ENCODE measurements around the gene ABCC10. TPM values are rescaled to one million over a fixed set of nuclear protein-coding genes. Genes with fewer than 3 reads are reported as not detected.
A peak's percentile ranks its signal among the peaks of the same experiment; 100 is the strongest.
"Not testable (repeated sequence)": the region's sequence is repeated elsewhere in the genome, so short reads cannot be mapped to it uniquely, and the experiment has no call there.

ABCC10 gene
- total RNA-seq, 4 donors from 2014 or later, result 10.8 to 23.9 (median 19.3) TPM

DNA sequence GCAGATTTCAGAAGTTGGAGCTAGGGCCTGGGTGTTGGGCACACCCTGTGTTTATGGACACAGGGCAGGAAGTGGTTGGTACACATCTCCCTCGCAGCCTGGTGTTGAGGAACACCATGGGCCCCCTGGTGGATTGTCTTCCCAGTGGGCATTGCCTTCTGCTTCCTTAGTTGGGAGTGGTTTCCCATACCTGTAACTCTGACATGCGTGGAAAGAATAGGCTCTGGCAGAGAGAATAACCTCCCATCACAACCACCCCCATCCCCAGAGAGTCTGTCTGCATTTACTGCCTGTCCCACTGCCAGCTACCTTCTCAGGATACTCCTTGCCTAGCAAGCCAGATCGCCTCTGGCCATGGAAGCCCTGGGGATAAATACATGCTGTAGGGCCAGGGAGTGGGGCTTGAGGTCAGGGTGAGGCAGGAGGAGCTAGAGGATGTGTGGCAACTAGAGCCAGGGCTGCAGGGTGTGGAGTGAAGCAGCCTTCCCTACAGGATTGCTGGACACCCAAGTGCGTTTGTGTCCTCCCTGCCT, 68.1 kb downstream of the ABCC10 start:
- H3K27ac ChIP-seq, result peak overlapping the region; percentile 8 to 75 (median 64)
- no peak for DNase-seq
- WGBS, 2 donors, result 24 to 27% methylated on average over 2 to 3 of the region's 4 CpGs
- no peaks in the 10 kb centered on the region for H3K9me3 ChIP-seq
- no peak overlapping the region for H3K4me3 ChIP-seq
- peaks cover 18 to 52% (median 21%) of the 10 kb centered on the region in 3 donors for H3K4me1 ChIP-seq
- peaks cover 0 to 33% (median 0%) of the 10 kb centered on the region in 4 donors for H3K27me3 ChIP-seq
- intact Hi-C loops (cut with DNase I), result loop anchor here (5.0 kb wide), 1 partner anchor 43 kb away; no protein-coding TSS in a partner anchor
- TF ChIP-seq, protein P1, sequence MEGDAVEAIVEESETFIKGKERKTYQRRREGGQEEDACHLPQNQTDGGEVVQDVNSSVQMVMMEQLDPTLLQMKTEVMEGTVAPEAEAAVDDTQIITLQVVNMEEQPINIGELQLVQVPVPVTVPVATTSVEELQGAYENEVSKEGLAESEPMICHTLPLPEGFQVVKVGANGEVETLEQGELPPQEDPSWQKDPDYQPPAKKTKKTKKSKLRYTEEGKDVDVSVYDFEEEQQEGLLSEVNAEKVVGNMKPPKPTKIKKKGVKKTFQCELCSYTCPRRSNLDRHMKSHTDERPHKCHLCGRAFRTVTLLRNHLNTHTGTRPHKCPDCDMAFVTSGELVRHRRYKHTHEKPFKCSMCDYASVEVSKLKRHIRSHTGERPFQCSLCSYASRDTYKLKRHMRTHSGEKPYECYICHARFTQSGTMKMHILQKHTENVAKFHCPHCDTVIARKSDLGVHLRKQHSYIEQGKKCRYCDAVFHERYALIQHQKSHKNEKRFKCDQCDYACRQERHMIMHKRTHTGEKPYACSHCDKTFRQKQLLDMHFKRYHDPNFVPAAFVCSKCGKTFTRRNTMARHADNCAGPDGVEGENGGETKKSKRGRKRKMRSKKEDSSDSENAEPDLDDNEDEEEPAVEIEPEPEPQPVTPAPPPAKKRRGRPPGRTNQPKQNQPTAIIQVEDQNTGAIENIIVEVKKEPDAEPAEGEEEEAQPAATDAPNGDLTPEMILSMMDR (IDR thresholded peaks at IDR 0.05), result peak in 1 of 6 experiments; percentile 28
- TF ChIP-seq POLR2A (IDR thresholded peaks at IDR 0.05), result no peak
- H3K36me3 ChIP-seq, result peaks cover 14 to 34% (median 22%) of the 10 kb centered on the region in 3 donors

DNA sequence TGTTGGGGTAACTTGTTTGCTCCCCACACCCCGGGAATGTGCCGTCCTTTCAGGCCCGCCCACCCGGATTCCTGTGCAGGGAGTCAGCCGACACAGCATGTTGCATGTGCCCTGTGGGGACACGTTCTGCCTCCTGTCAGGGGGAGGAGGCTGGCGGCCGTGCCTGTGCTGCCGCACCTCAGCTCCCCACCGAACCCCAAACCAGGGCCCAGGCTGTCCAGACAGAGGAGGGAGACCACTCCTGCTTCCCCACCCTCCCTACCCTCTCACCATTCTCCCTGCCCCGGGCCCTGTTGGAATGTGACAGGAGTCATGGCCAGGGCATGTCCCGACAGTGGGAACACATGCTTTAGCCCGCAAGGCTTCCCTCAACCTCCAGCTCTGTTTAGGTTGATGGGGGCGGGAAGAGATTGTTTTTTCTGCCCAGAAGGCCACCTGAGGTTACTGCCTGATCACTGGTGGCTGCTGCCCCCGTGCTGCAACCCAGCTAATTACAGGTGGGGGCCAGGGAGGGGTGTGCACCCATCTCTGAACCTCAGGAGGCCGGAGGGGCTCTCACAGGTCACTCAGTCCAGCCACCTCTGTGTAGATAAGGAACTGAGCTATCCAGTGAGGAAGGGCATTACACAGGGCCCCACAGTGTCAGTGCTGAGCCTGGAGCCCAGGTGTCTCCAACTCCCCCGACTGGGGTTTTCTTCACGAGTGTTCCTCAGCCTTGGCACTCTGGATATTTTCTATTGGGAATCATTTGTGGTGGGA, 69.2 kb downstream of the ABCC10 start:
- intact Hi-C loops (cut with DNase I), result loop anchor here (5.0 kb wide), 1 partner anchor 44 kb away; no protein-coding TSS in a partner anchor
- 24 to 61% methylated on average over 2 to 6 of the region's 18 CpGs for WGBS, 2 donors
- peaks cover 0 to 33% (median 0%) of the 10 kb centered on the region in 4 donors for H3K27me3 ChIP-seq
- peaks cover 18 to 52% (median 23%) of the 10 kb centered on the region in 3 donors for H3K4me1 ChIP-seq
- H3K27ac ChIP-seq, result peak overlapping the region; percentile 47 to 75 (median 64)
- peaks cover 18 to 44% (median 25%) of the 10 kb centered on the region in 3 donors for H3K36me3 ChIP-seq
- DNase-seq, result no peak
- TF ChIP-seq, protein P1 (IDR thresholded peaks at IDR 0.05), result peak in 5 of 6 experiments; percentile 45 to 72 (median 68)
- peak in 1 of 4 donors; percentile 13 for TF ChIP-seq POLR2A (IDR thresholded peaks at IDR 0.05)
- no peak overlapping the region for H3K4me3 ChIP-seq
- H3K9me3 ChIP-seq, result no peaks in the 10 kb centered on the region

DNA sequence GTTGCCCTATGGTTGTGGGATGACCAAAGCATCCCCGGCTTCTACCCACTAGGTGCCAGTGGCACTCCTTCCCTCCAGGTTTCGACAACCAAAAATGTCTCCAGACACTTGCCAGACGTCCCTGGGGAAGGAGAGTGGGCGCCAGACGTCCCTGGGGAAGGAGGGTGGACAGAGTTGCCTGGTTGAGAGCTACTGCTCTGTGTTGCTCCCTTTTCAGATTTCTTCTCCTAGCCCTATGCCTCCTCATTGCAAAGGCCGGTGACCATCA, 69.7 kb downstream of the ABCC10 start:
- Histone ChIP-seq H3K27ac (peak overlapping the region; percentile 47 to 75 (median 64)), H3K4me3 (no peak overlapping the region), H3K27me3 (peaks cover 0 to 29% (median 0%) of the 10 kb centered on the region in 4 donors), H3K36me3 (peaks cover 18 to 48% (median 26%) of the 10 kb centered on the region in 3 donors), H3K4me1 (peaks cover 18 to 48% (median 23%) of the 10 kb centered on the region in 3 donors), H3K9me3 (no peaks in the 10 kb centered on the region)
- no peak for DNase-seq
- 61 to 71% methylated on average over 5 of the region's 6 CpGs for WGBS, 2 donors
- intact Hi-C loops (cut with DNase I), result loop anchor here (5.0 kb wide), 1 partner anchor 45 kb away; no protein-coding TSS in a partner anchor
- TF ChIP-seq, protein P1 (IDR thresholded peaks at IDR 0.05), result no peak
- TF ChIP-seq POLR2A (IDR thresholded peaks at IDR 0.05), result no peak

DNA sequence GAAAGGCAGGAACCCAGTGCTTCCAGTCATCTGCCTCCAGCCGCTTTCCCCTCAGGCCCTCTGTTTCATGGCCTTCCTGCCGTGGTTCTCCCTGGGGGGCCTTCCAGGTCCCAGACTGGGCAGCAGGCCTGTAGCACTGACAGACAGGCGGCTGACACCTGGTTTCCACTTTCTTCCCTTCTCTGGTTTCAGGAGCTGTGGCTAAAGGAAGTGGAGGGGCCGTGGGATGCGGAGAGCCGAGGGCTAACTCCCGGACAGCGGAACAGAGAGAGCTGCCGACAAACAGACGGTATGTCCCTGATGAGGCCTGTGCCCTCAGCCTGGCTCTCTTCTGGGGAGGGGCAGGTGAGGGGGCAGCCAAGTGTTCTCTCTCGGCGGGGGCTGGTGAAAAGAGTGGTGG, 70.3 kb downstream of the ABCC10 start:
- Histone ChIP-seq H3K4me3 (no peak overlapping the region), H3K36me3 (peaks cover 18 to 55% (median 32%) of the 10 kb centered on the region in 3 donors), H3K27ac (no peak overlapping the region), H3K27me3 (peaks cover 0 to 23% (median 0%) of the 10 kb centered on the region in 4 donors), H3K4me1 (peaks cover 14 to 42% (median 23%) of the 10 kb centered on the region in 3 donors), H3K9me3 (no peaks in the 10 kb centered on the region)
- WGBS, 2 donors, result 88 to 94% methylated on average over 10 to 11 of the region's 12 CpGs
- DNase-seq, result no peak
- TF ChIP-seq, protein P1 (IDR thresholded peaks at IDR 0.05), result no peak
- TF ChIP-seq POLR2A (IDR thresholded peaks at IDR 0.05), result no peak
- intact Hi-C loops (cut with DNase I), result loop anchor here (5.0 kb wide), 1 partner anchor 45 kb away; no protein-coding TSS in a partner anchor

DNA sequence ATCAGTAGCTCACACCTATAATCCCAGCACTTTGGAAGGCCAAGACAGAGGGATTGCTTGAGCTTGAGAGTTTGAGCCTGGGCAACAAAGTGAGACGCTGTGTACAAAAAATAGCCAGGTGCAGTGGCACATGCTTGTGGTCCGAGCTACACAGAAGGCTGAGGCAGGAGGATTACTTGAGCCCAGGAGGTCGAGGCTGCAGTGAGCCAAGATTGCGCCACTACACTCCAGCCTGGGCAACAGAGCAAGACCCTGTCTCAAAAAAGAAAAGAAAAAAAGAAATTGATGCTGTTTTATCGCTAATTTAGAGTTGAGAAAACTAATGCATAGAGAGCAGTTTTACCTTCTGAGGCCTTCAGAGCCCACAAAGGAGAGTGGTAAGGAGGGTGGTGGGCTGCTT, 71.0 kb downstream of the ABCC10 start:
- peaks cover 13 to 36% (median 23%) of the 10 kb centered on the region in 3 donors for H3K4me1 ChIP-seq
- WGBS, 2 donors, result 85 to 91% methylated on average over 5 of the region's 5 CpGs
- H3K4me3 ChIP-seq, H3K27ac ChIP-seq, DNase-seq, H3K9me3 ChIP-seq: not testable (repeated sequence)
- H3K36me3 ChIP-seq, result peaks cover 24 to 61% (median 35%) of the 10 kb centered on the region in 3 donors
- intact Hi-C loops (cut with DNase I), result loop anchor here (5.0 kb wide), 1 partner anchor 46 kb away; no protein-coding TSS in a partner anchor
- peaks cover 0 to 17% (median 0%) of the 10 kb centered on the region in 4 donors for H3K27me3 ChIP-seq

Measured in esophagus squamous epithelium (tissue), 5 donors.